ENCODE data around the gene FLYWCH2. TPM values are rescaled to one million over a fixed set of nuclear protein-coding genes. Genes with fewer than 3 reads are reported as not detected.

FLYWCH2 gene
- total and polyA plus RNA-seq, 2 experiments from 2014 or later: 30.9 to 45.0 TPM

- no peak for DNase-seq (ENCODE audit: low spot score)
- Histone ChIP-seq H3K9me2 (ENCODE audit: insufficient read depth) (no peaks in the 10 kb centered on the region), H3K27ac (ENCODE audit: low read depth) (no peak overlapping the region), H3K36me3 (ENCODE audit: insufficient read depth) (no peaks in the 10 kb centered on the region), H3K4me2 (no peak overlapping the region), H3K27me3 (ENCODE audit: insufficient read depth) (0 out of 2 replicates have a peak, but pooled peaks cover 5% of the 10 kb centered on the region), H4K20me1 (replicated peaks; ENCODE audit: insufficient read depth) (no peaks in the 10 kb centered on the region), H3F3A (replicated peaks; ENCODE audit: low read depth) (no peaks in the 10 kb centered on the region), H3K4me3 (no peak overlapping the region), H3K4me1 (ENCODE audit: insufficient read depth) (no peaks in the 10 kb centered on the region), H2AFZ (no peak overlapping the region), H3K79me2 (replicated peaks; ENCODE audit: insufficient read depth) (no peaks in the 10 kb centered on the region)
- H3K4me3 Mint-ChIP-seq: no peak overlapping the region
- H3K27me3 Mint-ChIP-seq (ENCODE audit: insufficient read depth, low read depth, poor library complexity): peaks cover 16% of the 10 kb centered on the region
- H3K36me3 Mint-ChIP-seq (ENCODE audit: low read depth): peaks cover 9% of the 10 kb centered on the region
- H3K27ac Mint-ChIP-seq: no peak overlapping the region
- peaks cover 3% of the 10 kb centered on the region for H3K4me1 Mint-ChIP-seq
- ATAC-seq: no peak; the same call in 2 of the 3 replicates
- no peak for TF ChIP-seq ZNF114 (CRISPR knock-in tag; IDR thresholded peaks at IDR 0.05)
- H3K9me3 Mint-ChIP-seq: peaks cover 16% of the 10 kb centered on the region
These were observed 30.1 kb upstream of the FLYWCH2 start for GRCh38 chr16:2852731-2853507.

GRCh38 chr16:2853531-2854073 is 29.4 kb upstream of the FLYWCH2 start:
- H3K9me3 Mint-ChIP-seq: peaks cover 16% of the 10 kb centered on the region
- TF ChIP-seq NANOG (IDR thresholded peaks at IDR 0.05; ENCODE audit: borderline replicate concordance): no peak
- TF ChIP-seq REST (IDR thresholded peaks at IDR 0.05; ENCODE audit: unreplicated experiment): no peak
- TF ChIP-seq ZNF331 (CRISPR knock-in tag; IDR thresholded peaks at IDR 0.05; ENCODE audit: low read depth): no peak
- TF ChIP-seq CTCF (conservative IDR thresholded peaks at IDR 0.05; ENCODE audit: low read depth in 2 of 2): no peak
- no peak for TF ChIP-seq POLR2AphosphoS5 (IDR thresholded peaks at IDR 0.05; ENCODE audit: low read depth)
- TF ChIP-seq ZNF462 (CRISPR knock-in tag; IDR thresholded peaks at IDR 0.05): no peak
- Histone ChIP-seq H2AFZ (no peak overlapping the region), H3F3A (replicated peaks; ENCODE audit: low read depth) (no peaks in the 10 kb centered on the region), H3K9me2 (ENCODE audit: insufficient read depth) (no peaks in the 10 kb centered on the region), H3K4me2 (no peak overlapping the region), H3K4me3 (no peak overlapping the region), H3K27ac (ENCODE audit: low read depth) (no peak overlapping the region), H3K4me1 (ENCODE audit: insufficient read depth) (no peaks in the 10 kb centered on the region), H3K27me3 (ENCODE audit: insufficient read depth) (peaks cover 10% of the 10 kb centered on the region), H3K79me2 (replicated peaks; ENCODE audit: insufficient read depth) (no peaks in the 10 kb centered on the region), H3K36me3 (ENCODE audit: insufficient read depth) (no peaks in the 10 kb centered on the region), H4K20me1 (replicated peaks; ENCODE audit: insufficient read depth) (no peaks in the 10 kb centered on the region)
- ATAC-seq: no peak
- H3K36me3 Mint-ChIP-seq (ENCODE audit: low read depth): peaks cover 9% of the 10 kb centered on the region
- DNase-seq (ENCODE audit: low spot score): no peak
- no peak overlapping the region for H3K27ac Mint-ChIP-seq
- peaks cover 3% of the 10 kb centered on the region for H3K4me1 Mint-ChIP-seq
- peaks cover 17% of the 10 kb centered on the region for H3K27me3 Mint-ChIP-seq (ENCODE audit: insufficient read depth, low read depth, poor library complexity)
- H3K4me3 Mint-ChIP-seq: no peak overlapping the region
